LNCAP (cell line): ENCODE measurements around the gene CNPY2.
A peak's percentile ranks its signal among the peaks of the same experiment; 100 is the strongest.

Experiments used
- TF ChIP-seq, protein P1 (sequence below): fragments of 450-650 bp; IDR thresholded peaks from 2 replicates; pipeline ENCODE4 v1.5.1; 2017; ENCODE audit warnings: mild to moderate bottlenecking

The CNPY2 gene

DNA sequence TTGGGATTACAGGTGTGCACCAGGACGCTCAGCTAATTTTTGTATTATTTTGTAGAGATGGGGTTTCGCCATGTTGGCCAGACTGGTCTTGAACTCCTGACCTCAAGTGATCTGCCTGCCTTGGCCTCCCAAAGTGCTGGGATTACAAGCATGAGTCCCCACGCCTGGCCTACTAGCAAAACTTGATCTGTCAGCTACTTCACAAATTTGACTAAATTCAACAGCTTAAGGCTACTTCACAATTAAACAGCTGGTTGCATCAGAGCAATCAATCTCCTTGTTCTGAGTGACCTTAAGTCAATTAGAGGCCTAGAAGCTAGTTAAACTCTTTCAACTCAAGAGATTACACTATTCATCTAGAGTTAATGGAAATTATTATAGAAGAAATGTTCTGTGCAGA lies 36.9 kb downstream of the CNPY2 start:
- TF ChIP-seq, protein P1, sequence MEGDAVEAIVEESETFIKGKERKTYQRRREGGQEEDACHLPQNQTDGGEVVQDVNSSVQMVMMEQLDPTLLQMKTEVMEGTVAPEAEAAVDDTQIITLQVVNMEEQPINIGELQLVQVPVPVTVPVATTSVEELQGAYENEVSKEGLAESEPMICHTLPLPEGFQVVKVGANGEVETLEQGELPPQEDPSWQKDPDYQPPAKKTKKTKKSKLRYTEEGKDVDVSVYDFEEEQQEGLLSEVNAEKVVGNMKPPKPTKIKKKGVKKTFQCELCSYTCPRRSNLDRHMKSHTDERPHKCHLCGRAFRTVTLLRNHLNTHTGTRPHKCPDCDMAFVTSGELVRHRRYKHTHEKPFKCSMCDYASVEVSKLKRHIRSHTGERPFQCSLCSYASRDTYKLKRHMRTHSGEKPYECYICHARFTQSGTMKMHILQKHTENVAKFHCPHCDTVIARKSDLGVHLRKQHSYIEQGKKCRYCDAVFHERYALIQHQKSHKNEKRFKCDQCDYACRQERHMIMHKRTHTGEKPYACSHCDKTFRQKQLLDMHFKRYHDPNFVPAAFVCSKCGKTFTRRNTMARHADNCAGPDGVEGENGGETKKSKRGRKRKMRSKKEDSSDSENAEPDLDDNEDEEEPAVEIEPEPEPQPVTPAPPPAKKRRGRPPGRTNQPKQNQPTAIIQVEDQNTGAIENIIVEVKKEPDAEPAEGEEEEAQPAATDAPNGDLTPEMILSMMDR: no peak

DNA sequence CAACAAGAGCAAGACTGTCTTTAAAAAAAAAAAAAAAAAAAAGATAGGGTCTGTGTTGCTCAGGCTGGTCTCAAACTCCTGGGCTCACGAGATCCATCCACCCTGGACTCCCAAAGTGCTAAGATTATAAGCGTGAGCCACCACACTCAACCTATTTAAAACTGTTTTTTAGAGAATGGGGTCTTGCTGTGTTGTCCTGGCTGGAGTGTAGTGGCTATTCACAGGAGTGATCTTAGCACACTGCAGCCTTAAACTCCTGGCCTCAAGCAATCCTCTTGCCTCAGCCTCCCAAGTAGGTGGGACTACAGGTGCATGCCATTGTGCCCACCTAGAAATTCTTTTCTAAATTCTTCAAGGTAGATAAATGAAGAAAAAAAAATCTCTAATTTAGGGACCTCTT lies 41.5 kb downstream of the CNPY2 start:
- TF ChIP-seq, protein P1: no peak

DNA sequence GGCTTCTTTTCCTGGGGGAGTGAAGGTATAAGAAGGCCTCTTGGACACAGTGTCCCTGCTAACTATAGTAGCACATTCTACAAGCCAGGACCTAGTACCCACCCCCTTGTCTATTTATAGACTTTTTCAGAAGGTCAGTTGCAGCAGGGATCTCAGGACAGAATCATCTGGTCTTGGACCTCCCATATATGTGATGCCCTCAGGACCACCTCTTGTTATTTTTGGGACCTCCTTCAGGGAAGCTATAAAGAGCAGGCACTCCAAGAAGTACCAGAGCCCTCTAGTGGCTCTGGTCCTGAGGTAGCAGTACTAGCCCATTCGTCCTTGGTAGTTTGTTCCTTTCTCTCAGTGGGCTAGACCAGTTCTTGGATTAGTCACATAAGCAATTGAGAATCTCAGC lies 44.8 kb downstream of the CNPY2 start:
- TF ChIP-seq, protein P1: peak; percentile 30; the same call in 1 of the 2 replicates

DNA sequence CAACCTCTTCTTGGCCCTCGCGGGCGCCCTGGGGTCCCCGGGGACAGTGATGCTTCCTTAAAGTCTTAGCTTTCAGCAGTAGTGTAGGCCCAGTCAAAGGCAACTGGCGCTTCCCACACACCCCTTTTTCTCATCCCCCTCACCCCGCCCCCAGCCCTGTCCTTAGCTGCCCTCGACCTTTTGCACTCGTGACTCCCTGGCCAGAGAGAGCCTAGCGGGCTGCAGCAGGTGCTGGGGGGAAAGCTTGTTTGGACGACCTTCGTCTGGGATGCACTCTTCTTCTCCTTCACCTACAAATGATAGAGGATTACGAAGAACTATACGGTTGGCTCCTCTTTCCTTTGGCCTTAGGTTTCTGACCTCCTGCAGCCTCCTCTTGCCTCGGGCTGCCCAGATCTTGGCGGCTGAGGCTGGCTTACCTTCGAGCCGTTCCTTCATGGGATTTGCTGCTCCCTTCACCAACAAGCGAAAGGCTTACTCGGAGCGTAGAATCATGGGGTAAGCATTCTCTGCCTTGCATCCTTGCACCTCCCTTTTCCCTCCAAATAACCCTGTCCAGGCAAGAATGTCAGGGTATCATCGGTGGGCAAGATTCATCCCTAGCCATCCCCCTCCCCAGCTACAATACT lies 48.2 kb downstream of the CNPY2 start:
- TF ChIP-seq, protein P1: no peak

DNA sequence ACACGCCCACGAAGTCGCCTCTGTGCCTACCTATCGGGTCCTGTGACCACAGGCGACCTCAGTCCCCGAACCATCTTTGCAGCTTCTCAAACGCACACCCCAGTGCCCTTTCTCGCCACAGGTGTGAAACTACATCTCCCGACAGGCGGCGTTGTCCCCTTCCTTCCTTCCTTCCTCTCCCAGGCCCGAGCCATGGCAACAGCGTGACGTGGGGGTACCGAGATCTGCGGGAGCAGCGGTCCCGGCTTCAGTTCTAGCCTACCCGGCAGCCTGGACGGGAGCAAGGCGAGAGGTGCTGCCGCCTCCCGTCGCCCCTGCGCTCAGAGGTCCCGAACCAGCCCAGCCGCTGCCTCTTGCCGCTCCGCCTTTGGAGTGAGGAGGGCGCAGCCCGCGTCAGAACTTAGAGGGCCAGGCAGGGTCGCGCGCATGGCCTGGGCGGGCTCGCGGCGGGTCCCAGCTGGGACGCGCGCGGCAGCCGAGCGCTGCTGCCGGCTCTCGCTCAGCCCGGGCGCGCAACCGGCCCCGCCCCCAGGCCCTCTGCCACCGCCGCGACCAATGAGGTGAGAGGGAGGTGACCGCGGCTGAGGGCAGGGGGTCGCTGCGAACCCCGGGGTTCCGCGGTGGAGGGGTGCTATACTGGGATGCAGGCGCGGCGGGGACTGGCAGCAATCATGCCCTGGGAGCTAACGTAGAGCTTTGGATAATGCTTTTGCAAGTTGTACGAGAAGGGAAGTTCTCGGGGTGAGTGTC lies 48.9 kb downstream of the CNPY2 start, which contains the start of gene COQ10A:
Gene COQ10A (plus strand): TSS at position 250 of the 750 bp plus-strand sequence. CDS start 177 bp downstream, at position 427.
- TF ChIP-seq, protein P1: peak; percentile 51; the same call in 1 of the 2 replicates

DNA sequence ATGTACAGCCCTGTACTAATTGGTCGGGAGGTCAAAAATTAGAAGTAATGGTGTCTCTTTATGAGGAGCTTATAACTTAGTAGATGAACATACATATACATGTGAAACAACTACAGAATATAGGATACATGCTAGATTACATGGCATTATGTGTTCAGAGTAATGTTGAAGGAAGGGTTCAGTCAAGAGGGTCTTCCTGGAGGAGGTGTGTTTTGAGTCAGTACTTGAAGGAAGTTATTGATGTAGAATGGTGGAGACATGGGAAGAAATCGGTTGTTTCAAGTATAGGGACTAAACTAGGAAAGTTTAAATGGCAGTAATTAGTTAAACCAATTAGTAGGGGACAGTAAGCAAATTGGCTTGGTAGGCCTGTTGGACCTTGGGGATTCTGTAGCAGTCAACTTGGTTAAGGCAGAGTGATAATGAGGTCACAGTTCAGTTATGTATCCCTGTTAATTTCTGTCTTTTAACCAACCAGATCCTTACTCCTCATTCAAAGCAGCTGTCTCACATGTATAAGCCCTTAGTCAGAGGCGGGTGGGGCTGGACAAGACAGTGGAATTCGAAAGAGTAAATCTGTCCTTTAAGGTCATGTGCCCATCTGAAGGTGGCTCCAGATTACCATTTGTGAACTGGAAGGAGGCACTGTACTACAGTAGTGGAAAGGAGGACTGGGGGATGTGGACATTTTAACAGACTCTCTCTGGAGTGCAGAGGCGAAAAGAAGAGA lies 54.1 kb downstream of the CNPY2 start:
- TF ChIP-seq, protein P1: no peak

DNA sequence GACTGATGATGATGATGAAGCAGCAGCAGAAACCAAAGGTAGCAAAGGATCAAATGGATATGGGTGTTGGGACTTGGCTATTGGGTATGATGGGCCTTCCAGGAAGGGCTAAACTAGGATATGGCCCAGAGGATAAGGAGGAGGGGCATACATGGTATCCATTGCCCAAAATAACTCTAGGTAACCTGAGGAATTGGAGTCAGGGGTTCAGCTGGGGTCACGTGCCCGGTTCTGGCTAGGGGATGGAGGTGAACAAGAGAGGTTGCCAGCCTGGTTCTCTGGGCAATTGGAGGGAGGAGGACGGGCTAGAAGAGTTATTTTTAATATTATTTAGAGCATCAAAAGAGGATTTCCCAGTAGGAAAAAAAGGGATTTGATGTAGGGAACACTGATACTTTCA lies 54.9 kb downstream of the CNPY2 start:
- TF ChIP-seq, protein P1: no peak
